HG02798 (cell line): ENCODE measurements around the gene RELN.

Experiments used
- ATAC-seq: cut with Tn5 transposase; IDR thresholded peaks from one replicate; pipeline ENCODE4 v1.9.1; 2021; ENCODE audit warnings: mild to moderate bottlenecking; ENCODE audit not compliant: unreplicated experiment, poor library complexity

The RELN gene

GRCh38 chr7:103991406-103991805 lies 1.9 kb upstream of the RELN start:
- ATAC-seq, result no peak

- ATAC-seq, result no peak
Observed at GRCh38 chr7:103990991-103991390, 1.5 kb upstream of the RELN start.

- ATAC-seq, result no peak
Observed at GRCh38 chr7:103989785-103990767, 618 bp upstream of the RELN start.

- ATAC-seq, result no peak
Observed at GRCh38 chr7:103988468-103989199, 824 bp downstream of the RELN start.

GRCh38 chr7:103987451-103987850 lies 2.0 kb downstream of the RELN start:
- ATAC-seq, result no peak

GRCh38 chr7:103985565-103986126 lies 3.8 kb downstream of the RELN start:
- ATAC-seq, result no peak

- ATAC-seq, result no peak
Observed at GRCh38 chr7:103984050-103984449, 5.4 kb downstream of the RELN start.

GRCh38 chr7:103983201-103983977 lies 6.1 kb downstream of the RELN start:
- no peak for ATAC-seq

GRCh38 chr7:103981003-103981423 lies 8.4 kb downstream of the RELN start:
- no peak for ATAC-seq

GRCh38 chr7:103972779-103973434 lies 16.6 kb downstream of the RELN start:
- ATAC-seq, result no peak

- no peak for ATAC-seq
Observed at GRCh38 chr7:103967401-103967800, 22.1 kb downstream of the RELN start.

- no peak for ATAC-seq
Observed at GRCh38 chr7:103966593-103967277, 22.7 kb downstream of the RELN start.

GRCh38 chr7:103964269-103964668 lies 25.2 kb downstream of the RELN start:
- no peak for ATAC-seq

GRCh38 chr7:103962070-103962469 lies 27.4 kb downstream of the RELN start:
- ATAC-seq, result no peak

- ATAC-seq, result no peak
Observed at GRCh38 chr7:103958284-103958818, 31.1 kb downstream of the RELN start.

- ATAC-seq, result no peak
Observed at GRCh38 chr7:103955985-103956384, 33.5 kb downstream of the RELN start.

GRCh38 chr7:103952408-103952807 lies 37.0 kb downstream of the RELN start:
- no peak for ATAC-seq

GRCh38 chr7:103951311-103951710 lies 38.1 kb downstream of the RELN start:
- no peak for ATAC-seq

GRCh38 chr7:103949374-103949773 lies 40.1 kb downstream of the RELN start:
- no peak for ATAC-seq
